Measurements from ENCODE around the gene ARMS2.

ARMS2 gene

GRCh38 chr10:122461729-122462532, 7.5 kb downstream of the ARMS2 start:
- DNase-seq = no peak
- TF ChIP-seq, protein P1, sequence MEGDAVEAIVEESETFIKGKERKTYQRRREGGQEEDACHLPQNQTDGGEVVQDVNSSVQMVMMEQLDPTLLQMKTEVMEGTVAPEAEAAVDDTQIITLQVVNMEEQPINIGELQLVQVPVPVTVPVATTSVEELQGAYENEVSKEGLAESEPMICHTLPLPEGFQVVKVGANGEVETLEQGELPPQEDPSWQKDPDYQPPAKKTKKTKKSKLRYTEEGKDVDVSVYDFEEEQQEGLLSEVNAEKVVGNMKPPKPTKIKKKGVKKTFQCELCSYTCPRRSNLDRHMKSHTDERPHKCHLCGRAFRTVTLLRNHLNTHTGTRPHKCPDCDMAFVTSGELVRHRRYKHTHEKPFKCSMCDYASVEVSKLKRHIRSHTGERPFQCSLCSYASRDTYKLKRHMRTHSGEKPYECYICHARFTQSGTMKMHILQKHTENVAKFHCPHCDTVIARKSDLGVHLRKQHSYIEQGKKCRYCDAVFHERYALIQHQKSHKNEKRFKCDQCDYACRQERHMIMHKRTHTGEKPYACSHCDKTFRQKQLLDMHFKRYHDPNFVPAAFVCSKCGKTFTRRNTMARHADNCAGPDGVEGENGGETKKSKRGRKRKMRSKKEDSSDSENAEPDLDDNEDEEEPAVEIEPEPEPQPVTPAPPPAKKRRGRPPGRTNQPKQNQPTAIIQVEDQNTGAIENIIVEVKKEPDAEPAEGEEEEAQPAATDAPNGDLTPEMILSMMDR (IDR thresholded peaks at IDR 0.05; ENCODE audit: low read depth, low read length) = no peak
- Histone ChIP-seq H3K4me1 (no peaks in the 10 kb centered on the region), H3K27me3 (peaks cover 84% of the 10 kb centered on the region), H3K4me3 (ENCODE audit: low read depth, low read length) (peak overlapping the region; percentile 31), H3K36me3 (no peaks in the 10 kb centered on the region), H3K9me3 (no peaks in the 10 kb centered on the region)

- no peak for DNase-seq
- Histone ChIP-seq H3K36me3 (no peaks in the 10 kb centered on the region), H3K4me3 (ENCODE audit: low read depth, low read length) (peak overlapping the region; percentile 31), H3K27me3 (peaks cover 82% of the 10 kb centered on the region), H3K4me1 (no peaks in the 10 kb centered on the region), H3K9me3 (no peaks in the 10 kb centered on the region)
- TF ChIP-seq, protein P1 (IDR thresholded peaks at IDR 0.05; ENCODE audit: low read depth, low read length) = no peak
Observed at GRCh38 chr10:122462533-122463465, 8.3 kb downstream of the ARMS2 start.

- Histone ChIP-seq H3K36me3 (no peaks in the 10 kb centered on the region), H3K9me3 (no peaks in the 10 kb centered on the region), H3K4me3 (ENCODE audit: low read depth, low read length) (no peak overlapping the region), H3K4me1 (no peaks in the 10 kb centered on the region), H3K27me3 (peaks cover 82% of the 10 kb centered on the region)
- TF ChIP-seq, protein P1 (IDR thresholded peaks at IDR 0.05; ENCODE audit: low read depth, low read length) = no peak
- no peak for DNase-seq
Observed at GRCh38 chr10:122463466-122464249, 9.2 kb downstream of the ARMS2 start.

- Histone ChIP-seq H3K4me1 (no peaks in the 10 kb centered on the region), H3K4me3 (ENCODE audit: low read depth, low read length) (no peak overlapping the region), H3K27me3 (peaks cover 77% of the 10 kb centered on the region), H3K36me3 (no peaks in the 10 kb centered on the region), H3K9me3 (no peaks in the 10 kb centered on the region)
- DNase-seq = no peak
- TF ChIP-seq, protein P1 (IDR thresholded peaks at IDR 0.05; ENCODE audit: low read depth, low read length) = no peak
Observed at GRCh38 chr10:122464250-122464510, 9.7 kb downstream of the ARMS2 start.

GRCh38 chr10:122464586-122464985, 10.1 kb downstream of the ARMS2 start:
- Histone ChIP-seq H3K27me3 (peaks cover 77% of the 10 kb centered on the region), H3K4me1 (no peaks in the 10 kb centered on the region), H3K4me3 (ENCODE audit: low read depth, low read length) (no peak overlapping the region), H3K9me3 (no peaks in the 10 kb centered on the region), H3K36me3 (no peaks in the 10 kb centered on the region)
- DNase-seq = no peak
- TF ChIP-seq, protein P1 (IDR thresholded peaks at IDR 0.05; ENCODE audit: low read depth, low read length) = no peak
